Jurkat, Clone E6-1 (cell line): ENCODE measurements around the gene CPOX.
A peak's percentile ranks its signal among the peaks of the same experiment; 100 is the strongest.
"Not testable (repeated sequence)": the region's sequence is repeated elsewhere in the genome, so short reads cannot be mapped to it uniquely, and the experiment has no call there.

Source experiments
- DNase-seq: peaks from one replicate; pipeline ENCODE4 v3.0.0-alpha.2; 2011; ENCODE audit warnings: low read depth, low spot score
- H3K4me3 ChIP-seq: 2 replicates; pipeline ENCODE4 v1.5.1; 2011; ENCODE audit warnings: mild to moderate bottlenecking, low read length, control low read depth, moderate library complexity

CPOX gene

GRCh38 chr3:98567666-98568270, 25.6 kb downstream of the CPOX start:
- no peak for DNase-seq
- no peak overlapping the region for H3K4me3 ChIP-seq

DNA sequence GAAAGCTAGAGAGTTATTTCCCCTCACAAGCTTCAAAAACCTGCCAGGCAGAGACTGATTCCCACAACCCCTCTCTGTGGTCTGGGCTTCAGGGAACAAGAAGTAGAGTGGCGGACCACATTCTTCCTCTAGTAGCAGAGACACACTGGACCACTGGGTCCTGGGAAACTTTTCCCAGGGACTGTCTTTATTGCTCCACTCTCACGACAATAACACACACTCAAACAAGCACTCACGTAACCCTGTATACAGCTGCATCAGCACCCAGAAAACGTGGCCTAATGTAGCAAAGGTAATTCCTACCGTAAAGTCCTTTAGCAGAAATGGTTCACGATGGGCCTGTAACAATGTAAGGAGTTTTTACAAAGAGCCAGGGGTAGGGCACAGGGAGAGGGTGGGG, 27.6 kb downstream of the CPOX start:
- H3K4me3 ChIP-seq = no peak overlapping the region
- DNase-seq = no peak

GRCh38 chr3:98565237-98565643, 28.2 kb downstream of the CPOX start:
- H3K4me3 ChIP-seq = no peak overlapping the region
- no peak for DNase-seq

DNA sequence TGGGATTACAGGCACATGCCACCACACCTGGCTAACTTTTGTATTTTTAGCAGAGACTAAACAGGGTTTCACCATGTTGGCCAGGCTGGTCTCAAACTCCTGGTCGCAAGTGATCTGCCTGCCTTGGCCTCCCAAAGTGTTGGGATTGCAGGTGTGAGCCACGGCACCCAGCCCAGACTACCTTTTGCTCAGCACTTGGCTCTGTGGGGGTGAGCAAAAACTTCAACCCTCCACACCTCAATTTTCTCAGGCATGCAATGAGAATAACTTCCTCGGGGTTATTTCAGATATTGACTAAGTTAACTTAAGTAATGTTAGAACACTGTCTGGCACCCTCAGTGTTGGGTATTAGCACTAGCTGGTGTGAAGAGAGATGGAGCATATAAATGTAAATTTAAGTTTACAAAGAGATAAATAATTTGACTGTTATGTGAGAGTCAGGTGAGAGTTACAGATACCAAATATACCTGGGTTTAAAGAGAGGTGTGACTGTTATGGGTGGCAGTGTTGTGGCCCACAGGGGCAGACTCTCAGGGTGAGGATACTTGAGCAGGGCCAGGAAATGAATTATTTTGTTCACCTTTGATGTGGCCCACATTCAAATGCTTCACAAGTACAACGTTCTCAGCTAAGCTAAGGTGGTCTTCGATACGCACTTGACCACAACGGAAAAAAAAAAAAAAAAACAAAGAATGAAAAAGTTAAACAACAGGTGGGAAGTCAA, 29.0 kb downstream of the CPOX start:
- H3K4me3 ChIP-seq = no peak overlapping the region
- peak; percentile 63 for DNase-seq

DNA sequence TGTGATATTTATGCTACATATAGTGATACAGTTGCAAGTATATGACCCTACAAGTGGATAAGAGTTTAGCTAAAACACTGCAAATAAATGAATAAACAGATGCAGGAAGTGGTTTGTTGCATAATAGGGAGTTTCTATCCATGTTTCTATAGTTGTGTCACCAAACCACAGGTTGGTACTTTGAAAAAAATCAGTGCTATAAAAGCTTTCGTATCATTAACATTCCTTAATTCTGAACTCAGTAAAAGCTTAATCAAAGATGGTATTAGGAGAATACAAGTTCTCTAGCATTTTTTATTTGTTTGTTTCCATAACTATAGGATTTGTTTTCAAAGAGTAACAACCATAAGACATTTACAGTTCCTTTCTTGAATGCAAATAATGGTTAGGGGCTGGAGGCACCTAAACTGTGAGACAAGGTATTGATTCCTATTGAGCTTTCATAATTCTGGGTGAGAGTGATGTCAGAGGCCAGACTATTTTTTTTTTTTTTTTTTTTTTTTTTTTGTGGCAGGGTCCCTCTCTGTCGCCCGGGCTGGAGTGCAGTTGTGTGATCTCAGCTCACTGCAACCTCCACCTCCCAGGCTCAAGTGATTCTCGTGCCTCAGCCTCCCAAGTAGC, 29.6 kb downstream of the CPOX start:
- peak; percentile 24 for DNase-seq

DNA sequence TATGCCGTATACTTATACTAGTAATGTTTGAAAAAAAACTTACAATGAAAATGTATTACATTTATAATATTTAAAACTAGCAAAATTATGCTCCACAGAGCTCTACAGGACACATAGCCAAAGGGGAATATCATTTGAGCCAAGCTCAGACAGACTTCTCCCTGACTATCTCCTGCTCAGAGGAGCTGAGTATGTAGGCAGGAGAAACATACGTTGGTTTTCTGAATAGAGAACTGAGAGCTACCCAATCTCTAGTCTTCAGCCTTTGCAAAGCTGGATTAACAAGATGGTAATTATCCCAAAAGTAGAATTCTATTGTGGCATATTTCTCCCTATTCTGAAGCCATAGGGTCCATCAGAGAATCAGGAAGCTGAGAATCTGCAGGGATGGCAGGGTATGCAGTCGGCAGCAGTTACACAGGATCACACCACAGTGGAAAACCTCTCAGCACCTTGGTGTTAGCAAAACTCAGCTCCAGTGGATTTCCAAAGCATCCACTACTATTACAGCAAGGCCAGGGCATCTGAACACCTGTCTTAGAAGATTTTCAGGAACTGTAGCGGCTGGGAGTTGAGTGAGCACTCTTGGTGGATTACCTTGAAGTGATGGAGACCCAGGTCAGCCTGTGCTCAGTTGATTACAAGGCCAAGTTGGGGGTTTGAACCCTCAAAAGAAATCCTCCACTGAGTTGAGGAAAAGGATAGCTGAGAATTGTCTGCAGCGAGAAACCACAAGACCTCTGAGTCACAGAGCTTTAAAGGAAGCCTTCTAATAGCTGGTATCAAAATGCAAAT, 31.5 kb downstream of the CPOX start:
- H3K4me3 ChIP-seq = no peak overlapping the region
- no peak for DNase-seq

More for the DNA sequence above, 29.6 kb downstream of the CPOX start:
- no peak overlapping the region for H3K4me3 ChIP-seq

GRCh38 chr3:98560911-98561310, 32.5 kb downstream of the CPOX start:
- DNase-seq = no peak
- H3K4me3 ChIP-seq = no peak overlapping the region

DNA sequence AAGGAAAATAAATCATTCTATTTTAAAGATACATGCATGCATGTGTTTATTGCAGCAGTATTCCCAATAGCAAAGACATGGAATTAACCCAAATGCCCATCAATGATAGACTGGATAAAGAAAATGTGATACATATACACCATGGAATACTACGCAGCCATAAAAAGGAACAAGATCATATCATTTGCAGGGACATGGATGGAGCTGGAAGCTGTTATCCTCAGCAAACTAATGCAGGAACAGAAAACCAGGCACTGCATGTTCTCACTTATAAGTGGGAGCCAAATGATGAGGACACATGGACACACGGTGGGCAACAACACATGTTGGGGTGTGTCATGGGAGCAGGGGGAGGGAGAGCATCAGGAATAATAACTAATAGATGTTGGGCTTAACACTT, 33.6 kb downstream of the CPOX start:
- H3K4me3 ChIP-seq, DNase-seq: not testable (repeated sequence)

GRCh38 chr3:98558100-98558827, 35.1 kb downstream of the CPOX start:
- no peak for DNase-seq
- H3K4me3 ChIP-seq = no peak overlapping the region

GRCh38 chr3:98557324-98558010, 35.9 kb downstream of the CPOX start:
- H3K4me3 ChIP-seq = no peak overlapping the region
- no peak for DNase-seq

- no peak overlapping the region for H3K4me3 ChIP-seq
- no peak for DNase-seq
These were observed 37.0 kb downstream of the CPOX start for GRCh38 chr3:98556164-98557130.

DNA sequence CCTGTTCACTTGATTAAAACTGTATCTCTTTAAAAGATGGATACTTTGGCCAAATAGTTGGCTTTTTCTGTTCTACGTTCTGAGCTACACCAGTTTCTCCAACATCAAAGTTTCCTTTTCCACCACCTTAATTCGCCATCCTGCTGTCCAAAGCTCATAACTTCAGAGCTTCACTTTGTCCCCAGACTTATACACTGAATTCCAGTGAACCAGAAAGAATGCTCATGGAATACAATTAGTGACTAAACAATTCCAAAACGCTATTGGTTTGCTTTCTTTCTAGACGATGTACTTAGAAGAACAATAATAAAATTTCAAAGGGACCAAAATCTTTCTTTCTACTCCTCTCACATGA, 38.4 kb downstream of the CPOX start:
- no peak for DNase-seq
- H3K4me3 ChIP-seq = no peak overlapping the region

- no peak overlapping the region for H3K4me3 ChIP-seq
- DNase-seq = no peak
These were observed 38.8 kb downstream of the CPOX start for GRCh38 chr3:98554580-98554979.

DNA sequence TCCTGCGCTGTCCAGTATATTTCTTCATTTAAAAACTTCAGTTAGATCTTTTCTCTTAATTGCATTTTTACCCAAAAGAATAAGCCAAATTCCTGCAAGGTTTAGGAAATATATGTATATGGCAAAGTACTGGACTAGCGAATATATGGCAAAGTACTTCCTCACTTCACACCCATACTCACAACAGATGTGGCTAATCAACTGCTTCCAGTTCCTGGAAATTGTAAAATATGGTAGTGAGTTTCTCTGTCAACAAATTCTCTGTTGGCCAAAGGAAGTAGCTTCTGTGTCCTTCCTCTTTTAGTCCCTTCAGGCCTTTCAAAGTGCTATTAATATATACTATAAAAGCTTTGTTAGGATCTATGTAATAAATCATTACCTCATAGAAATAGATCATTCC, 39.7 kb downstream of the CPOX start:
- no peak overlapping the region for H3K4me3 ChIP-seq
- DNase-seq = no peak

- H3K4me3 ChIP-seq = no peak overlapping the region
- DNase-seq = no peak
These were observed 40.3 kb downstream of the CPOX start for GRCh38 chr3:98553021-98553563.

DNA sequence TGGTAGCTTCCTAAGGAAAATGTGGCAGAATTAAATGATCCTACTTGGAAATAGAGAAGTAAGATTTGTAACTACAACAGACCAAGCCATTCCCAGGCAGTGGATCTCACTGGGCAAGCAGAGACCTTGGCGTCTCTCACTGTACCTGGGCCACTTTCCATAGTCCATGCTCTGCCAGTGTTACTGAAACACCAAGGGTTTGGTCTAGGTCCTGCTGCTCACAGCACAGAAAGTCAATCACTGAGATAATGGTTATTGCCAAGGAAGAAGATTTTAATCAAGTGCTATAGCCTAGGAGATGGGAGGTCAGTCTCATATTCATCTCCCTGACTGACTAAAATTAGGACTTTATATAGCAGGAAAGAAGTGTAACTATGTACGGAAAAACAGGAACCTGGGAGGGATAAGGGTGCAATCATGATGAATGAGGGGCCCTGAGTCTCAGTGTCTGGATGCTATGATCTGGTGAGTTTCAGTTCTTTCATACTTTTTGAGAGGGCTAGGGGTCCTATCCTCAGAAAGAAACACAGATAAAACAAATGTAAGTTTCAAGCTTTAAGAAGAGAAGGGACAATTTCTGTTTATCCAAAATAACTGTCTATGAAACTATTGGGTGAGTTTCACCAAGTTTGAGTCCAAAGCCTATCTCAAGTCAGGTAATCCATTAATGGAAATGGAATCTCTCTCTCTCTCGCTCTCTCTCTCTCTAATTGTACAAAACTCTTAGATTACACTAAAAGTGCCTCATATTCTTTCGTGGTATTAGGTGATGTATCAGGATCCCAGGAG, 41.0 kb downstream of the CPOX start:
- H3K4me3 ChIP-seq = no peak overlapping the region
- no peak for DNase-seq

- H3K4me3 ChIP-seq = no peak overlapping the region
- no peak for DNase-seq
These were observed 41.7 kb downstream of the CPOX start for GRCh38 chr3:98551754-98552153.
